OCI-LY7 (cell line): ENCODE results near the gene AQP9. TPM values are rescaled to one million over a fixed set of nuclear protein-coding genes. Genes with fewer than 3 reads are reported as not detected.
A peak's percentile ranks its signal among the peaks of the same experiment; 100 is the strongest.

Experiments used
- BruUV-seq: library from RNA; stranded (reverse); fragments of 400-500 nt; replicated peaks from 2 replicates; lab custom pipeline; 2021; lab: Mats Ljungman, UMichigan
- CTCF ChIA-PET: fragments of 300-600 bp; sonication (Branson Sonifier 250); formaldehyde crosslinking; loops from one replicate; lab custom pipeline; 2022; ENCODE audit warnings: antibody characterized with exemption; ENCODE audit not compliant: unreplicated experiment; lab: Charles Lee
- POLR2A ChIA-PET: fragments of 300-600 bp; sonication (Branson Sonifier 250); formaldehyde crosslinking; loops from one replicate; lab custom pipeline; 2022; ENCODE audit warnings: antibody characterized with exemption; lab: Charles Lee
- DNase-seq: peaks from one replicate; pipeline ENCODE4 v3.0.0-alpha.2; 2015; ENCODE audit warnings: low spot score
- H2AFZ ChIP-seq: fragments of 200-600 bp; sonication (generic), shearing (Covaris generic); 2 replicates; pipeline ENCODE4 v1.6.1; 2014; ENCODE audit warnings: mild to moderate bottlenecking, antibody characterized with exemption, low read length, moderate library complexity
- H3K27ac ChIP-seq: fragments of 200-600 bp; sonication (generic); 2 replicates; pipeline ENCODE4 v1.5.1; 2014; ENCODE audit warnings: mixed run types, low read depth, mild to moderate bottlenecking, moderate library complexity, low read length, inconsistent platforms; ENCODE audit not compliant: poor library complexity, severe bottlenecking
- H3K36me3 ChIP-seq: fragments of 200-600 bp; sonication (generic); 2 replicates; pipeline ENCODE4 v1.6.1; 2014; ENCODE audit warnings: mild to moderate bottlenecking, antibody characterized with exemption, low read length, moderate library complexity, mixed read lengths; ENCODE audit not compliant: insufficient read depth
- H3K4me1 ChIP-seq: fragments of 200-600 bp; sonication (generic); 2 replicates; pipeline ENCODE4 v1.5.1; 2014; ENCODE audit warnings: mild to moderate bottlenecking, low read length; ENCODE audit not compliant: insufficient read depth, poor library complexity, severe bottlenecking
- H3K4me2 ChIP-seq: fragments of 200-600 bp; sonication (generic); 2 replicates; pipeline ENCODE4 v1.6.1; 2014; ENCODE audit warnings: mild to moderate bottlenecking, low read length
- H3K4me3 ChIP-seq: fragments of 200-600 bp; sonication (generic); 2 replicates; pipeline ENCODE4 v1.5.1; 2014; ENCODE audit warnings: mild to moderate bottlenecking, low read depth, low read length; ENCODE audit not compliant: poor library complexity, severe bottlenecking
- H3K79me2 ChIP-seq: fragments of 200-600 bp; sonication (generic); 2 replicates; pipeline ENCODE4 v1.6.1; 2016; ENCODE audit warnings: low read depth, mild to moderate bottlenecking, low read length, moderate library complexity, mixed read lengths; ENCODE audit not compliant: insufficient read depth
- H3K9me2 ChIP-seq: fragments of 200-600 bp; sonication (generic); 2 replicates; pipeline ENCODE4 v1.6.1; 2016; ENCODE audit warnings: mild to moderate bottlenecking, low read length, mixed read lengths; ENCODE audit not compliant: insufficient read depth
- H3K9me3 ChIP-seq: fragments of 200-600 bp; sonication (generic); 2 replicates; pipeline ENCODE4 v1.6.1; 2014; ENCODE audit warnings: mild to moderate bottlenecking, mixed run types, low read length, mixed read lengths
- H4K20me1 ChIP-seq: fragments of 200-600 bp; sonication (generic); 2 replicates; pipeline ENCODE4 v1.6.1; 2014; ENCODE audit warnings: mild to moderate bottlenecking, antibody characterized with exemption, low read length, moderate library complexity, mixed read lengths; ENCODE audit not compliant: insufficient read depth
- EZH2phosphoT487 ChIP-seq: fragments of 200-600 bp; sonication (generic); IDR thresholded peaks from 2 replicates; pipeline ENCODE4 v1.6.1; 2018; ENCODE audit warnings: low read depth, borderline replicate concordance, mild to moderate bottlenecking, mixed run types, antibody characterized with exemption, low read length, moderate library complexity, mixed read lengths
- intact Hi-C: fragments of 100-400 bp; cut with micrococcal nuclease; formaldehyde crosslinking; loops from one replicate; pipeline ENCODE4 v1.10.0; 2022; ENCODE audit not compliant: unreplicated experiment
- total RNA-seq, 2 experiments: library from RNA; depleted of rRNA in 1 of 2; stranded (reverse); fragments of >200 nt in 1 of 2; shearing (Covaris generic) in 1 of 2; gene quantifications; 2 replicates each; pipeline ENCODE4 v1.2.3, GENCODE V29; 2014 to 2022
- TF ChIP-seq, protein P1 (sequence below): fragments of 200-600 bp; sonication (generic); conservative IDR thresholded peaks from 2 replicates; pipeline ENCODE4 v1.5.1; 2014; ENCODE audit warnings: mild to moderate bottlenecking, antibody characterized with exemption, low read length, moderate library complexity, mixed read lengths

The AQP9 gene
- total RNA-seq, 2 experiments from 2014 or later: not detected

DNA sequence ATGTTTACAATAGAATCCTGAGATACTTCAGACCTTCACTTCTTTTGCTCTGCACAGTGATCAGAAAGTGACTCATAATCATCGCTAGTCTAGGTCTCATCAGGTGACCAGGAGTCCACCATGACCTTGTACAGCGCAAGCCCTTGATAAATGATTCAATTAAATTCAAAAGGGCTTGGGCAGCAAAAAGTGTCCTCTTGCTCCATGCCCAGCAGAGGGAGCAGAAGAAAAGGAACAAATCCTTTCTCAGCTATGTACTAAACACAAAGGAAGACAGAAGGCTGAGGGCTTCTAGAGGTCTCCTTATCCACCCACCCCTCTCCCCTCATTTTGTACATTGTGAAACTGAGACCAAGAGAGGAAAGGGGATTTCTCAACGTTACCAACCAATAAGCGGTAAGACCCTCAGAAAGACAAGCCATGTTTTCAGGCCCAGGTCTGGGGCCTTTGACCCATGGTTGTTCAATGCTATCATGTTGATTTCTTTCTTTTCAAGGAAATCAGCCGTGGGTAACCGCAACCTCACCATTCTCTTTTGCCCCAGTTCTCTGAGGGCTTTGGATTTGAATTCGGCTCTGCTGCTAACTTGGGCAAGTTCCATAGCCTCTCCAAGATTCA lies 74.8 kb downstream of the AQP9 start:
- Histone ChIP-seq H3K79me2 (no peaks in the 10 kb centered on the region), H3K9me3 (no peaks in the 10 kb centered on the region), H3K4me3 (no peak overlapping the region), H2AFZ (no peak overlapping the region), H3K4me2 (no peak overlapping the region), H3K9me2 (no peaks in the 10 kb centered on the region), H3K27ac (no peak overlapping the region), H4K20me1 (no peaks in the 10 kb centered on the region), H3K36me3 (no peaks in the 10 kb centered on the region), H3K4me1 (no peaks in the 10 kb centered on the region)
- no TSS peak for BruUV-seq
- POLR2A ChIA-PET: no interaction called here
- TF ChIP-seq EZH2phosphoT487: no peak
- TF ChIP-seq, protein P1, sequence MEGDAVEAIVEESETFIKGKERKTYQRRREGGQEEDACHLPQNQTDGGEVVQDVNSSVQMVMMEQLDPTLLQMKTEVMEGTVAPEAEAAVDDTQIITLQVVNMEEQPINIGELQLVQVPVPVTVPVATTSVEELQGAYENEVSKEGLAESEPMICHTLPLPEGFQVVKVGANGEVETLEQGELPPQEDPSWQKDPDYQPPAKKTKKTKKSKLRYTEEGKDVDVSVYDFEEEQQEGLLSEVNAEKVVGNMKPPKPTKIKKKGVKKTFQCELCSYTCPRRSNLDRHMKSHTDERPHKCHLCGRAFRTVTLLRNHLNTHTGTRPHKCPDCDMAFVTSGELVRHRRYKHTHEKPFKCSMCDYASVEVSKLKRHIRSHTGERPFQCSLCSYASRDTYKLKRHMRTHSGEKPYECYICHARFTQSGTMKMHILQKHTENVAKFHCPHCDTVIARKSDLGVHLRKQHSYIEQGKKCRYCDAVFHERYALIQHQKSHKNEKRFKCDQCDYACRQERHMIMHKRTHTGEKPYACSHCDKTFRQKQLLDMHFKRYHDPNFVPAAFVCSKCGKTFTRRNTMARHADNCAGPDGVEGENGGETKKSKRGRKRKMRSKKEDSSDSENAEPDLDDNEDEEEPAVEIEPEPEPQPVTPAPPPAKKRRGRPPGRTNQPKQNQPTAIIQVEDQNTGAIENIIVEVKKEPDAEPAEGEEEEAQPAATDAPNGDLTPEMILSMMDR: peak; percentile 46
- DNase-seq: peak; percentile 5
- CTCF ChIA-PET: no interaction called here
- intact Hi-C loops: loop anchor here (5.0 kb wide), 1 partner anchor 549 kb away; no protein-coding TSS in a partner anchor

DNA sequence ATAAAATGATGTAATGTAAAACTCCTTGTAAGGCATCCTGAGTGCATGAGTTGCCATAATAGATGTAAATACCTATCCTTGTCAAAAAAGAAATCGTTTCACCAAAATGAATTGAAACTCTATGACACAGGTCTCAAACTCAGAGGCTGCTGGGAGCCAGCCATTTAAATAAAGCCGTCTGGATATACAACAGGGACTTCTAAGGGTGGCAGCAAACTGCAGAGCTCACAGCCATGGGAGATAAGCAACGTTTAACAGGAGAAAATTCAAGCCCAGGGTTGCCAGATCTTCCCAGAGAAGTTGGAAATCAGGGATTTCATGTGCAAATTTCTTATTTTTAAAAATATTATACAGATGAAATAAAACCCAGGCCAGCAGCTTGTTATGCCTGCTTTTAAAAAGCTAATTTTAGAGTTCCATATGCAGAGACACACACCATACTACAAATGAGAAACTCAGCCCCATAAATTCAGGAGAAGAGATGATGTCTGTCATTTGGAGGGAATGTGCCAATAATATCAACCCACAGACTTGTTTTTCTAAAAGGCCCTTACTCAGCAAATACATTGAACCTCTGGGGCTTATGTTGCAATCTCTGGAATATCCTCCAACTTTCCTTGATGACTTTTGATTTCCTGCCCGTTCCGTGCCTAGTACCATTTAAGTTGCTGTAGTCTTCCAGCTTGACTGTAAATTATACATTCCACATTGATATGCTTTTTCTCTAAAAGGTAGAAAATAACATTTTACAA lies 75.6 kb downstream of the AQP9 start:
- Histone ChIP-seq H3K4me3 (no peak overlapping the region), H3K36me3 (no peaks in the 10 kb centered on the region), H3K9me3 (no peaks in the 10 kb centered on the region), H3K27ac (no peak overlapping the region), H3K4me2 (no peak overlapping the region), H3K79me2 (no peaks in the 10 kb centered on the region), H2AFZ (no peak overlapping the region), H4K20me1 (no peaks in the 10 kb centered on the region), H3K9me2 (no peaks in the 10 kb centered on the region), H3K4me1 (no peaks in the 10 kb centered on the region)
- POLR2A ChIA-PET: interaction anchor here (0.7 kb wide), 2 partner anchors 10 to 1283 kb away, joined by 5 to 7 read pairs; no protein-coding TSS in a partner anchor
- no TSS peak for BruUV-seq
- no peak for TF ChIP-seq EZH2phosphoT487
- TF ChIP-seq, protein P1: no peak
- CTCF ChIA-PET: no interaction called here
- DNase-seq: no peak
- intact Hi-C loops: loop anchor here (5.0 kb wide), 1 partner anchor 549 kb away; no protein-coding TSS in a partner anchor
